GM18868 (cell line): ENCODE measurements around the gene SPINK9.
A peak's percentile ranks its signal among the peaks of the same experiment; 100 is the strongest.

ENCODE experiments used
- ATAC-seq: cut with Tn5 transposase; IDR thresholded peaks from one replicate; pipeline ENCODE4 v1.9.1; 2021; ENCODE audit warnings: mild to moderate bottlenecking, moderate library complexity; ENCODE audit not compliant: unreplicated experiment

SPINK9 gene, protein sequence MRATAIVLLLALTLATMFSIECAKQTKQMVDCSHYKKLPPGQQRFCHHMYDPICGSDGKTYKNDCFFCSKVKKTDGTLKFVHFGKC

DNA sequence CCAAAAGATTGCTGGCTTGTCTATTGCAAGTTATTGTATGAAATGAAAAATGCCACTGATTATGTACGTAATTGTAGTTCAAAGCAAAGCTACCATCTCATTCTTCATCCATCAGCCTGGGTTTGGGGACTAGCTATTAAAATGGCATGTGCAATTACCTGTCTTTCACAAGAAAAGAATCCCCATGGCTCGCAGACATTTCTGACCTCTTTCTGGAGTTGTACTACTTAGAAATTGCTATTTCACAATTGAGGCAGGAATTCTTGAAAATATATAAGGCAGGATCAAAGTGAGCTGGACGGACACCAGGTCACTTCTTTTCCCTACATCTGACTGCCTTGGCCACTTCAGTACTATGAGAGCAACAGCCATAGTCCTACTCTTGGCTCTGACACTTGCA is at the start of gene SPINK9:
SPINK9 (plus strand) TSS at position 301 of the 400 bp plus-strand sequence; CDS start at position 356, 55 bp downstream.
- ATAC-seq = no peak

DNA sequence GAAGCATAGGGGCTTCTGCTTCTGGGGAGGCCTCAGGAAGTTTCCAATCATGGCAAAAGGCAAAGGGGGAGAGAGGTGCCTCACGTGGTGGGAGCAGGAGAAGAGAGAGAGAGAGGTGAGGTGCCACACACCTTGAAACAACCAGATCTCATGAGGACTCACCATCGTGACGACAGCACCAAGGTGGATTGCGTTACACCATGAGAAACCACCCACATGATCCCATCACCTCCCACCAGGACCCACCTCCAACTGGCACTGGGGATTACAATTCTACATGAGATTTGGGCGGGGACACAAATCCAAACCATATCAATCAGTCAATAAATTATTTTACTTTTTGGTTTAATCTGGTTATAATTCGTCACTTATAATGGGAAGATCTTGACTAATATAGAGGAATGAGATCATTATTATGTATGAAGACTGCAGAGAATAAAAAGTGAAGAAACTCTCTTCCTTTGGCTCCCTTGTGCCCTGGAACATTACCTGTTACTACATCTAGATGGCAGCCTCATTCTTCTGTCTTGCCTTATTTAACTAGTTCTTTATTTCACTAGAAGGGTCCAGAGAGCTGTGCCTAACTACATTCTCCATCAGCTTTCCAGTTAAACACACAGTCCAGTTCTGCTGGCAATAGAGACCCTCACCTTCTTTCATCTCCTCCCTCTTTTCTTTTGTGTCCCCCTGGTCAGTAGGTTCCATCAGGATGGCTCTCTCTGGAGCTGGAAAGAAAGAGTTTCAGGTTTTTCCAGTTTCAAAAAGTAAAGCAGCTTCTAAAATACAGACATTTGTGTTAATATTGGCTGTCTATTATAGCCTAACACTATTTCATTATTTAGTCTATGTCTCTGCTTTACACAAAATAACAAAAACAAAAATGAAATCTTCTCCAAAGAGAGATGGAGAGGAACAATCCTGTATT is 44.8 kb upstream of the SPINK9 start:
- ATAC-seq = peak; percentile 85

DNA sequence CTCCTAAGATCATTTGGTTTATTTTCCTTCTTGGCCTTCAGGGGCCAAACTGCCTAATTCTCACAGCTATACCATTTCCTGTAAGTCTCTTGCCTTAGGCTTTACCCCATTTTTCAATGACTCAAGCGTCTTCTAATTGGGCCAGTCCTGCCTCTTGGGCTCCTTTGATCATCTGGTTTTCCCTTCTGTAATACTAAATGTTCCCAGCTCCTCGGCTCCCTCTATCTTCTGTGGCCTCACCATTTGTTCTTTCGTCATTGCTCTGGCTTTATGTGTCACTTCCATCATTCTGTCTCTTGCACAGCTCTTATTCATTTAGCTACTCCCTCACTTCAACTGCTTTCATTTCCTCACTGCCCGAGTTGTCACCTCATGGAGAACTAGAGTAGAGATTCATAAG is 37.6 kb upstream of the SPINK9 start:
- no peak for ATAC-seq

DNA sequence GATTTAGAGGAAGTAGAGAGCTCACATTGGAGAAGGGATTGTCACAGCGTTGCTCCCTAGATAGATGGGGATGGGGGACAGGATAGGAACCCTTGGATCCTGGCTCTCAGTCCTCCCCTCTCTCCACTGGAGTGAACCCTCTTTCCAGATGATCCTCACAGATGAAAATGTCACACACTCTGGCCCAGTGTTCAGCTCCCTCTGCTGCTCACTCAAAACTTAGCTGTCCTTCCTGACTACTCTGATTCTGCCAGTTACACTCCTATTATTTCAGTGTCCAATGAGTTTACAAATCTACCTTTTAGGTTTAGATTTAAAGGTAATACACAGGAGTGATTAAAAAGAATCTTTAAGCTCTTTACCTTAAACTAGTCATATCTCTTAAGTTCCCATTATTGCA is 28.9 kb upstream of the SPINK9 start:
- no peak for ATAC-seq

DNA sequence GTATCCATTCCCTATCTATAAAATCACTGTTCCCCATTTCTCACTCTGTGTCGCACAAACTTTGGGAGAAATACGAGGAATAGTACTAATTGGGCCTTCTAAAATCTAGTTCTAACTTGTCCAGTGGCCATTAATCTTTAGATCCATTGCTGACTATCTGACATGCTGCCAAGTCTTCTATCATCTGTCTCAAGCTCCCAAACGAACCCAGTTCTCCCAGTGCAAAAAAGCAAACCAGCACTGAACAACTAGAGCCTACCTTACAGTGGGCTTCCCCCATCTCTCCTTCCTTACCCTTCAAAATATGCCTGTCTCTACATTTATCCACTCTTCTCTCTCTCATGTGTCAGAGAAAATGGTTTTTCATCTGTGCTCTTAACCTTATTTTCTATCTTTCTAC is 26.3 kb upstream of the SPINK9 start:
- no peak for ATAC-seq

DNA sequence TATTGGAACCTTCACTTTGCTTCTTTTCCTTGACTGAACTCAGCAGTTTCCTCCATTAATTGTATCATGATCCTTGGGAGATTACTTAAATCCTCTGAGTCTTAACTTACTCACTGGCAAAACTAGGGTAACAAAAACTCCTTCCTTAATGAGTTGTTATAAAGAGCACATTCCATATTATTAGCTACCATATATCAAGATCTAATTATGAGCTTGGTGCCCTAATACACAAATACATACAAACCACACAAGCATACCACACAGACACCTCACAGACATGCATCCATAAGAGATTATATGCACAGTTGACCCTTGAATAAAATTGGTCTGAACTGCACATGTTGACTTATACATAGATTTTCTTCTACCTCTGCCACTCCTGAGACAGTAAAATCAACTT is 25.6 kb upstream of the SPINK9 start:
- ATAC-seq = no peak

DNA sequence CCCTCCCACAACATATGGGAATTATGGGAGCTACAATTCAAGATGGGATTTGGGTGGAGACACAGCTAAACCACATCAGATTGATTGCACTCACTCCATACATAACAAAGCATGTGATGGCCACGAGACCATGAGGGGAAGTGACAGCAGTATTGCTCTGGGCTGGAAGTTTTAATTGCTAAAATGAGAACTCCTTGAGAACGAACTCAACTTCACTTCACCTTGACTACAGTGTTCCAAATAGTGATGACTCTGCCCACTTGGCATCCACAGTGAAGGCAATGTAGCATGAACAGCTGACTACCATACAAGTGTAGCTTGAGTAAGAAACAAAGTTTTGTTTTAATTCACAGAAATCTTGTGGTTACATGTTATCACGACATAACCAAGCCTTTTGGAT is 23.9 kb upstream of the SPINK9 start:
- no peak for ATAC-seq

DNA sequence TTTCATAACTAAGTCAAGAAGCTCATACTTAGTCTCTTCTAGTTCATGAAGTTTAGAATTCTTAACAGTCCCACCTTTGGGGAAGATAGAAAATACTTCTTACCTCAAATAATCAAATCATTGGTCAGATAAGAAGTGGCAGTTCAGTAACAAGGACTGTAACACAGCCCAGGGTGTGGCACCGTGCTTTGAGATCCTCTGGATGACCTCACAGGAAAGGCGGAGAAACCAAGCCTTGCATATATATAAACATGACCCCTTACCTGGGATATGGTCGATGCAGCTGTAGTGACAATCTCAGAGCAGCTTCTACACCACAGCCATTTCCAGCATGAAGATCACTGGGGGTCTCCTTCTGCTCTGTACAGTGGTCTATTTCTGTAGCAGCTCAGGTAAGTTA is 23.2 kb upstream of the SPINK9 start, which contains the start of gene SPINK7:
SPINK7 (plus strand) TSS at position 271 of the 400 bp plus-strand sequence; CDS start at position 332, 61 bp downstream.
- no peak for ATAC-seq

DNA sequence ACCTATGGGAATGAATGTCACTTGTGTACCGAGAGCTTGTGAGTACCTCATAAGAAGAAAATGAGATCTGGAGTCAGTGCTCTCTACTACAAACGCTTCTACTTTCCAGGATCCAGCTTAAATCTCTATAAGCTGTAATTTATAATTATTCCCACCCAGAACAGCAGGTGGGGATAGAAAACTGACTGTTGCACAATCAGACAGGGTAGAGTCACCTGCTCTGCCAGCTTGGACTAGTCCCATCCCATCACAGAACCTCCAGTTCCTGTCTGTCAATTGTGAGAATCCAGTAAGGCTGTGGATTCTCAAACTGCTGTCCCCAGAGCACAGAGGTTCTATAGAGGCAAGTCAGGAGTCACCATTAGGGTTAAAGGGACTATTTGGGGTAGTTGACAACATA is 21.2 kb upstream of the SPINK9 start:
- ATAC-seq = no peak

DNA sequence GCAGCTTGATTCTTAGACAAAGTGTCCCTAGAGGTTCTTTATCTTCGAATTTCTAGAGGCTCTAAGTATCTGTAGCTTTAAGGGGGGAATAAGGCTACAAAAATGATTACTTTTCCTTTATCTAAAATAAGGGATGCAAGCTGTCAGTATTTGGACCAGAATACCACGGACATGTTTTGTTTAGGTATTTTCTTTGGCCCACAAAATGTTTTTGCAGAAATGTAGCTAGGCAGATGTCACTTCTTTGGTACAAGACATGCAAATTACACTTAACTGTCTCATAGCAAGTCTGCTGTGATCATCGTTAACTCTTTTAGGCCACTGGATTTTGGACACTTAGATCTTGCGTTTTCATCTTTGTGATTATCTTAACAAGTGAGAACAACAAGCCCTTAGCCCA is 20.6 kb upstream of the SPINK9 start:
- ATAC-seq = no peak

DNA sequence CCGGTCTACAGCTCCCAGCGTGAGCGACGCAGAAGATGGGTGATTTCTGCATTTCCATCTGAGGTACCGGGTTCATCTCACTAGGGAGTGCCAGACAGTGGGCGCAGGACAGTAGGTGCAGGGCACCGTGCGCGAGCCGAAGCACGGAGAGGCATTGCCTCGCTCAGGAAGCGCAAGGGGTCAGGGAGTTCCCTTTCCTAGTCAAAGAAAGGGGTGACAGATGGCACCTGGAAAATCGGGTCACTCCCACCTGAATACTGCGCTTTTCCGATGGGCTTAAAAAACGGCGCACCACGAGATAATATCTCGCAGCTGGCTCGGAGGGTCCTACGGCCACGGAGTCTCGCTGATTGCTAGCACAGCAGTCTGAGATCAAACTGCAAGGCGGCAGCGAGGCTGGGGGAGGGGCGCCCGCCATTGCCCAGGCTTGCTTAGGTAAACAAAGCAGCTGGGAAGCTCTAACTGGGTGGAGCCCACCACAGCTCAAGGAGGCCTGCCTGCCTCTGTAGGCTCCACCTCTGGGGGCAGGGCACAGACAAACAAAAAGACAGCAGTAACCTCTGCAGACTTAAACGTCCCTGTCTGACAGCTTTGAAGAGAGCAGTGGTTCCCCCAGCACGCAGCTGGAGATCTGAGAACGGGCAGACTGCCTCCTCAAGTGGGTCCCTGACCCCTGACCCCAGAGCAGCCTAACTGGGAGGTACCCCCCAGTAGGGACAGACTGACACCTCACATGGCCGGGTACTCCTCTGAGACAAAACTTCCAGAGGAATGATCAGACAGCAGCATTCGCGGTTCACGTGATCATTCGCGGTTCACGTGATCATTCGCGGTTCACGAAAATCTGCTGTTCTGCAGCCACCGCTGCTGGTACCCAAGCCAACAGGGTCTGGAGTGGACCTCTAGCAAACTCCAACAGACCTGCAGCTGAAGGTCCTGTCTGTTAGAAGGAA is 15.1 kb upstream of the SPINK9 start:
- peak; percentile 85 for ATAC-seq

DNA sequence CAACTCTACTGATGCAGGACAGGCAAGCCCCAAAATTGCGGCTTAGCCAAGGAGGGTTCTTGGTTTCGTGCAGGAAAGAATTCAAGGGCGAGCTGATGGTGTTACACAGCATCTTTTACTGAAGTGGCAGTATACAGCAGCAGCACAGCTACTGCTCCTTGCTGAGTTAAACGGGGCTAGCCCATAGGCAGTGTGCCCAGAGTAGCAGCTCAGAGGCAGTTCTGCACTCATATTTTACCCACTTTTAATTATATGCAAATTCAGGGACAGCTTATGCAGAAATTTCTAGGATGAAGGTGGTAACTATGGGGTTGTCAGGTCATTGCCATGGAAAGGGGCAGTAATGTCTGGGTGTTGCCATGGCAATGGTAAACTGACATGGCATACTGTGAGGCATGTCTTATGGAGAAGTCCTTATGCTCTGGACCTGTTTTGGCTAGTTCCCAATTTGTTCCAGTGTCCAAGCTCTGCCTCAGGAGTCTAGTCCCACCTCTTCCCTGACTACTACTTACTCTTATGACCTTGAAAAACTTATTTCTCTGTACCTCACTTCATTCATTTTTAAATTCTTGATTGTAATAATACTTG is 2.0 kb upstream of the SPINK9 start:
- ATAC-seq = no peak

DNA sequence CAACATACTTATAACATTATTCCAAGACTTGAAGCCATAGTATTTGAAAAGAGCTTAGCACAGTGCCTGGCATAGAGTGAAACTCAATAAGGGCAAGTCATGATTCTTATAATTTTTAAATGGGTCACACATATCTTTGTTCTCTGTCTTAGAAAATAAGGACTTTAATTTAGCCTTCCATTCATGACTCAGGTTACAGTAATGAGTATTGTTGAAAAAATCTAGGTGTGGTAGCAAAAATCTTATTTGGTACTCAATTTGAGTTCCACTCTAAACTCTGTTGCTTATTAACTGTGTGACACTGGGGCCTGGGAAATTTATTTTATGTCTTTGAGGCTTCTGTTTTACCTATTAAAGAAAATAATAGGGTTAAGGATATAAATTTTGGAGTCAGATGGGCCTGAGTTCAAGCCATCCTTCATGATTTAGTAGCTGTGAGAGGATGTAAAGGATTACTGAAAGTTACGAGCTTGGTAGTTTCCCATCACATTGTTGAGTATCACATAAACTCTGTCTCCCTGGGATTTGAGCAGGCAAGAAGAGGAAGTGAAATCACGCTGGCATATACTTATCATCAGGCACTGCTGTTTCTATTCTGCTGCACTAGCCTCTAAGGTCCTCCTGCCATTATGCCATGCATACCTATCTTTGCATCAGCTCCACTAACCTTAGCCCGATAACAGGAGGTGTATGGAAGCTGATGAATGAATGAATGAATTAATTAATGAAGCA is 1.5 kb downstream of the SPINK9 start:
- ATAC-seq = peak; percentile 99

DNA sequence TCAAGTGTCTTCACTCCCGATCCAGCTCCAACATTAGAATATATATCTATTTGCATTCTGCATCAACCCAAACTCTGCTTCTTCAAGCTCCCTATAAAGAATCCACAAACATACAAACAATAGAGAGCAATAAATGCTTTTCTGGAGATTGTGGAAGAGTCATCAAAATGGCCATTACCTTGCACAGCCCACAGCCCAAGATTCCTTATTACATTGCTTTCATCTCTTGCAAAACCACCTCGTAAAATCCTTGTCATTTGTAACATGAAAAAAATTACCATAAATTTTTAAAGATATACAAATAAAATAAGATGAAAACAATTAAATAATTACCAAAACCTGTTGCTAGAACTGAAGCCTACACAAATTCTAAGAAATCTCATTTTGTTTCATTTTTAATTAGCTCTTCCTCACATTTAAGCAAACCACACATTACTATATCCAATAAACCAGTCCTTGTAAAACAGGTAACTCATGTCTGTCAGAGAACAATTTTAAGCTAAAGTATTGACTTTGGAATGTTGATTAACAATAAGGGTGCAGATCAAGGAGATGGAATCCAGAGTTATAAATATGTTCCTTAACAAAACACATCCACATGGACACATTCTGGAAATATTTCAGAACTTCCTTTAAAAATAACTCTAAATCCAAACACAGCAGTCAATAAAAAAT is 7.1 kb downstream of the SPINK9 start:
- ATAC-seq = no peak

DNA sequence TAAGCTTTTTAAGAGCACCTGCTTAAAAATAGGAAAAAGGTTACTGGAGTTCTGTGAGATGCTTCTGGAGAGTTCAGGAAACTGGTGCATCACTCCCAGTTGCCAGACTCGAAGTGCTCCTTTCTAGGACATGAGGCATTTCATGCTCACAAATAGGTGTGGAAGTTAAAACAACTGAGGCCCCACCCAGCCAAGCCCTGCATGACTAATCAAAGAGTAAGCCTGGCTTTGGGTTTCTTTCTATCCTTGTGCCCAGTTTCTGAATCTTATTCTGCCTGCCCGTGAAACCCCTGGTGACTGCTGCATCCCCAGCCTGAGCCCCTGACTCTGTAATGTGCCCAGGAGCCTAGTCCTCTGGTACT is 7.7 kb downstream of the SPINK9 start:
- ATAC-seq = peak; percentile 34

DNA sequence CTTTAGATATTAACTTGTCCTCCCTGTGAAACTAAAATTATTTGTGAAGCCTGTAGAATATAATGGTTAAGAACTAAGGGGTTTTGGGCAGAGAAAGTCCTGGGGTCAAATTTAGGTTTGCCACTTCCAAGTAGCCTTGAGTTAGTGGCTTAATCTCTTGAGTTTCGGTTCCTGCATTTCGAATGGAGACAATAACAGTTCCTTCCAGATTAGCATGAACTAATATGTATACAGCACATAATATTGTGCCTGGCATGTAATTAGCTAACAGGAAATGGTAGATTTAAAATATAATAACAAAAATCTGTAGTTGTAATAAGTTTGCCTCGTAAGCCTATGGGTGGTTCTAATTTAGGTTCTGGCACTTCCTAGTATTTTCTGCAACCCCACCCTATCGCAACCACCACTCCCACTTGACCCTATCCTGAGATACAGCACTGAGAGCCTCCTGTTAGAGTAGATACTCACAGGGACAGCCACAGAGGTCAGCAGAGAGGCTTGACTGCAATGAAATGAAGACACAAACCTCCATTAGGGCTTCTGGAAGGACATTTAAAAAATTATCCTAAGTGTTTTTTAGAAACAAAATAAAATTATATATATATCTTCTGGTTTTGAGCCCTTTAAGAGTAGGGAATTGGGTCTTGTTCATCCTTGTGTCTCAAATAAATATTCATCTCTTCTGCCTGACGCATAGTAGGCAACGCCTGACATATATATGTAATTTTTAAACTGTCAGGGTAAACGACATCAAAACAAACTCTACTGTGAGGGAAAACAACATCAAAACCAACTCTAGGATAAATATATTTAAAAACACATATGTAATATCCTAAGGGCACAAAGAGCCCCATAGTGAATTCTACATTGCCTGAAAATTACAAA is 8.5 kb downstream of the SPINK9 start:
- ATAC-seq = peak; percentile 57

DNA sequence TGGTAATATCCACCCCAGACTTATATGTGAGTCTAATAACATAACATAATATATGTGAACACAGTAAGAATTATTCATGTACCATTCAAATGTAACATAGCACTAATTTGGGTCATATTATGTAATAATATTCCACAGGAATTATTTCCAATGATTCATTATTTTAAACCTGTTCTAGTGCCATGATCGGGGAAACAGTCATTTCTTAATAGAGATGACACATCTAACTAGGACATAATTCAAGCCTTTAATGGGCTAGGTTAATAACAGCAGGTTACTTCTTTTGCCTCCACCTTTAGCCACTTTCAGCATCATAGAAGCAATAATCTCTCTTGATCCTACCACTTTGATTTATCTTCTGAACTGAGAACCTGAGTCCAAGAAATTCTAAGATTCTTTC is 12.3 kb downstream of the SPINK9 start:
- no peak for ATAC-seq

DNA sequence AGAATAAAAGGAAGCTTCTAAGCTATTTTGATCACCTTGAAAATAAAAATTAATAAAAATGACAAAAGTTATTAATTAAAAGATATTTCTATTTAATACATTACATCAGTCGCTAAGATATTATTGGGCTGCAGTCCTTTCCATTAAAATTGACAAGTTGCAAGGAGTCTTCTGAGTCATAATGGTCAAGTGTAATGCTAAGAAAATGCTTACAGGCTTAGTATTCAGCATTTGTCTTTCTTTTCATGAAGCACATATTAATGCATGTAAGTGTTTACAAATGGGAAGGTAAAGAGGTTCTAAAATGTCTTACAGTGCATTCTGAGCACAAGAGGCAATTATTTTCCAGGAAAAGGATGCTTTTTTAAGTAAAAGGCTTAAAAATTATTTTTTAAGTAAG is 17.3 kb downstream of the SPINK9 start:
- ATAC-seq = no peak

DNA sequence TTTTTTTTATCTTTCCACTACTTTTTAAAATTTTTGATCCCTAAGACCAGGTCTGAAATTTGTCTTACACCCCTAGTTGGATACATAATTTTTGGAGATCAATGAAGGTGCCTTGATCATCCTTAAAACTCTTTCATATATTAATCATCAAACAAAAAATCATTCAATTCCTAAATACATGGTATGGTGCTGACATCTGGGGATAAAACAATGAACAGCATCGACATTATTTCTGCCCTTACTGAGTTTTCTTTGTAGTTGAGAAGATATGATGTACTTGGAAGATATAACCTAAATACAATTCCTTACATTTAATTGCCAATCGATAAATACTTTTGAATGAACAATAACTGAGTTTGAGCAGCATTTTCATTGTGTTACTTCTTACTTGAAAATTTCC is 18.3 kb downstream of the SPINK9 start:
- ATAC-seq = no peak
